ENCODE data around the gene FAM181A.

- TF ChIP-seq EZH2 (IDR thresholded peaks at IDR 0.05; ENCODE audit: borderline replicate concordance, insufficient read depth, low read length, poor library complexity, severe bottlenecking) (no peak), CTCF (IDR thresholded peaks at IDR 0.05; ENCODE audit: poor library complexity, severe bottlenecking) (no peak), EP300 (conservative IDR thresholded peaks at IDR 0.05; ENCODE audit: poor library complexity, severe bottlenecking) (no peak), SMC3 (conservative IDR thresholded peaks at IDR 0.05; ENCODE audit: poor library complexity) (no peak), POLR2AphosphoS5 (IDR thresholded peaks at IDR 0.05) (no peak), REST (IDR thresholded peaks at IDR 0.05; ENCODE audit: borderline replicate concordance) (no peak), TAF1 (IDR thresholded peaks at IDR 0.05; ENCODE audit: low read depth) (no peak), RAD21 (conservative IDR thresholded peaks at IDR 0.05) (no peak), MXI1 (conservative IDR thresholded peaks at IDR 0.05; ENCODE audit: poor library complexity, severe bottlenecking) (no peak)
Measured at GRCh38 chr14:93952829-93953228, 25.7 kb downstream of the FAM181A start.
